A549 (cell line): Measurements from ENCODE around the gene ITSN2.

Experiments used
- BHLHE40 ChIP-seq: IDR thresholded peaks from 2 replicates; pipeline ENCODE4 v1.6.1; 2012; ENCODE audit warnings: low read depth, low read length, inconsistent platforms
- EP300 ChIP-seq, 2 experiments: fragments of >200 bp; sonication (Bioruptor Twin); formaldehyde crosslinking; IDR thresholded peaks; 2 replicates in 1 of 2; 3 replicates in 1 of 2; pipeline ENCODE4 v1.6.1; 2016 to 2017
- ESRRA ChIP-seq: fragments of 150-350 bp; IDR thresholded peaks from 2 replicates; pipeline ENCODE4 v1.6.1; 2014; ENCODE audit warnings: mild to moderate bottlenecking, low read length, borderline replicate concordance
- HEYL ChIP-seq: fragments of 250-450 bp; sonication (Bioruptor Pico); IDR thresholded peaks from 2 replicates; pipeline ENCODE4 v1.8.0; 2021; ENCODE audit warnings: mild to moderate bottlenecking, moderate library complexity
- MAZ ChIP-seq: fragments of 150-350 bp; IDR thresholded peaks from 2 replicates; pipeline ENCODE4 v1.6.1; 2014; ENCODE audit warnings: antibody characterized with exemption, low read depth, low read length, borderline replicate concordance
- POLR2A ChIP-seq: IDR thresholded peaks from 2 replicates; pipeline ENCODE4 v1.6.1; 2012; ENCODE audit warnings: mild to moderate bottlenecking, low read length
- RFX5 ChIP-seq: fragments of 450-650 bp; IDR thresholded peaks from 2 replicates; pipeline ENCODE4 v1.7.1; 2014; ENCODE audit warnings: antibody characterized with exemption, mild to moderate bottlenecking, moderate library complexity
- RNF2 ChIP-seq: fragments of 200-600 bp; sonication (generic); IDR thresholded peaks from 2 replicates; pipeline ENCODE4 v1.6.1; 2016; ENCODE audit warnings: low read depth, mild to moderate bottlenecking, antibody characterized with exemption, moderate library complexity, borderline replicate concordance
- SMC3 ChIP-seq: fragments of >200 bp; sonication (Bioruptor Twin); formaldehyde crosslinking; IDR thresholded peaks from 3 replicates; pipeline ENCODE4 v1.6.1; 2018; ENCODE audit warnings: inconsistent platforms
- TP53 ChIP-seq: fragments of 250-450 bp; sonication (Bioruptor Pico); IDR thresholded peaks from 2 replicates; pipeline ENCODE4 v1.5.0; 2021; ENCODE audit warnings: mild to moderate bottlenecking, moderate library complexity
- ZFP36 ChIP-seq: fragments of 450-650 bp; IDR thresholded peaks from 2 replicates; pipeline ENCODE4 v1.6.1; 2014; ENCODE audit warnings: borderline replicate concordance; ENCODE audit not compliant: partially characterized antibody
- TF ChIP-seq, protein P1 (sequence below): fragments of >200 bp; sonication (Bioruptor Twin); formaldehyde crosslinking; IDR thresholded peaks from 3 replicates; pipeline ENCODE4 v1.5.1; 2016

GRCh38 chr2:24334245-24334633, 26.1 kb downstream of the ITSN2 start:
- TF ChIP-seq, protein P1, sequence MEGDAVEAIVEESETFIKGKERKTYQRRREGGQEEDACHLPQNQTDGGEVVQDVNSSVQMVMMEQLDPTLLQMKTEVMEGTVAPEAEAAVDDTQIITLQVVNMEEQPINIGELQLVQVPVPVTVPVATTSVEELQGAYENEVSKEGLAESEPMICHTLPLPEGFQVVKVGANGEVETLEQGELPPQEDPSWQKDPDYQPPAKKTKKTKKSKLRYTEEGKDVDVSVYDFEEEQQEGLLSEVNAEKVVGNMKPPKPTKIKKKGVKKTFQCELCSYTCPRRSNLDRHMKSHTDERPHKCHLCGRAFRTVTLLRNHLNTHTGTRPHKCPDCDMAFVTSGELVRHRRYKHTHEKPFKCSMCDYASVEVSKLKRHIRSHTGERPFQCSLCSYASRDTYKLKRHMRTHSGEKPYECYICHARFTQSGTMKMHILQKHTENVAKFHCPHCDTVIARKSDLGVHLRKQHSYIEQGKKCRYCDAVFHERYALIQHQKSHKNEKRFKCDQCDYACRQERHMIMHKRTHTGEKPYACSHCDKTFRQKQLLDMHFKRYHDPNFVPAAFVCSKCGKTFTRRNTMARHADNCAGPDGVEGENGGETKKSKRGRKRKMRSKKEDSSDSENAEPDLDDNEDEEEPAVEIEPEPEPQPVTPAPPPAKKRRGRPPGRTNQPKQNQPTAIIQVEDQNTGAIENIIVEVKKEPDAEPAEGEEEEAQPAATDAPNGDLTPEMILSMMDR: no peak
- TF ChIP-seq POLR2A (no peak), ZFP36 (no peak), BHLHE40 (no peak), TP53 (CRISPR knock-in tag) (no peak), RFX5 (no peak), ESRRA (no peak), EP300 (IDR thresholded peaks at IDR 0.05) (no peak), RNF2 (no peak), MAZ (no peak), SMC3 (no peak), HEYL (CRISPR knock-in tag) (no peak)
